ENCODE results near the gene SEC63.
"Not testable (repeated sequence)": the region's sequence is repeated elsewhere in the genome, so short reads cannot be mapped to it uniquely, and the experiment has no call there.

The SEC63 gene

GRCh38 chr6:107957909-107958688 lies at the start of gene SEC63:
TSS of gene SEC63 (minus strand) at chr6:107958208. CDS start at chr6:107958009, 199 bp downstream.
- peak; percentile 92 to 97 (median 94) for DNase-seq (ENCODE audit: low read depth in 3 of 3, low spot score in 1 of 3)

- DNase-seq (ENCODE audit: low read depth in 3 of 3, low spot score in 1 of 3): no peak
These were observed 48.0 kb upstream of the SEC63 start for GRCh38 chr6:108005961-108006360.

GRCh38 chr6:108004861-108005260 lies 46.9 kb upstream of the SEC63 start:
- no peak for DNase-seq (ENCODE audit: low read depth in 3 of 3, low spot score in 1 of 3)

GRCh38 chr6:108002365-108003221 lies 44.6 kb upstream of the SEC63 start:
- no peak for DNase-seq (ENCODE audit: low read depth in 3 of 3, low spot score in 1 of 3)

- no peak for DNase-seq (ENCODE audit: low read depth in 3 of 3, low spot score in 1 of 3)
These were observed 43.8 kb upstream of the SEC63 start for GRCh38 chr6:108001696-108002231.

GRCh38 chr6:108000259-108000658 lies 42.3 kb upstream of the SEC63 start:
- not testable (repeated sequence) for DNase-seq (ENCODE audit: low read depth in 3 of 3, low spot score in 1 of 3)

GRCh38 chr6:107999341-107999740 lies 41.3 kb upstream of the SEC63 start:
- DNase-seq (ENCODE audit: low read depth in 3 of 3, low spot score in 1 of 3): no peak

- no peak for DNase-seq (ENCODE audit: low read depth in 3 of 3, low spot score in 1 of 3)
These were observed 34.0 kb upstream of the SEC63 start for GRCh38 chr6:107991772-107992550.

GRCh38 chr6:107991061-107991460 lies 33.1 kb upstream of the SEC63 start:
- no peak for DNase-seq (ENCODE audit: low read depth in 3 of 3, low spot score in 1 of 3)

- not testable (repeated sequence) for DNase-seq (ENCODE audit: low read depth in 3 of 3, low spot score in 1 of 3)
These were observed 32.6 kb upstream of the SEC63 start for GRCh38 chr6:107990587-107990986.

GRCh38 chr6:107989166-107990094 lies 31.4 kb upstream of the SEC63 start:
- no peak for DNase-seq (ENCODE audit: low read depth in 3 of 3, low spot score in 1 of 3)

GRCh38 chr6:107988570-107988969 lies 30.6 kb upstream of the SEC63 start:
- DNase-seq (ENCODE audit: low read depth in 3 of 3, low spot score in 1 of 3): no peak

- no peak for DNase-seq (ENCODE audit: low read depth in 3 of 3, low spot score in 1 of 3)
These were observed 29.8 kb upstream of the SEC63 start for GRCh38 chr6:107987805-107988204.

GRCh38 chr6:107985701-107986100 lies 27.7 kb upstream of the SEC63 start:
- DNase-seq (ENCODE audit: low read depth in 3 of 3, low spot score in 1 of 3): no peak

GRCh38 chr6:107983811-107984210 lies 25.8 kb upstream of the SEC63 start:
- no peak for DNase-seq (ENCODE audit: low read depth in 3 of 3, low spot score in 1 of 3)

- no peak for DNase-seq (ENCODE audit: low read depth in 3 of 3, low spot score in 1 of 3)
These were observed 24.5 kb upstream of the SEC63 start for GRCh38 chr6:107982486-107982885.

GRCh38 chr6:107981695-107982094 lies 23.7 kb upstream of the SEC63 start:
- DNase-seq (ENCODE audit: low read depth in 3 of 3, low spot score in 1 of 3): no peak

- no peak for DNase-seq (ENCODE audit: low read depth in 3 of 3, low spot score in 1 of 3)
These were observed 19.3 kb upstream of the SEC63 start for GRCh38 chr6:107977283-107977682.

- DNase-seq (ENCODE audit: low read depth in 3 of 3, low spot score in 1 of 3): no peak
These were observed 18.3 kb upstream of the SEC63 start for GRCh38 chr6:107976155-107976783.

GRCh38 chr6:107973594-107973993 lies 15.6 kb upstream of the SEC63 start:
- DNase-seq (ENCODE audit: low read depth in 3 of 3, low spot score in 1 of 3): no peak

Measured in stimulated activated CD4-positive, alpha-beta T cell treated with anti-CD3 and anti-CD28 coated beads, TNF-alpha, amount 100 ng/mL, for 1 hour (primary cell).